Astrocyte (in vitro differentiated cells and primary cell): ENCODE results near the gene CEP97.
"Not testable (repeated sequence)": the region's sequence is repeated elsewhere in the genome, so short reads cannot be mapped to it uniquely, and the experiment has no call there.

ENCODE experiments used
- EZH2 ChIP-seq: IDR thresholded peaks from 2 replicates; pipeline ENCODE4 v1.6.1; 2012; ENCODE audit warnings: mild to moderate bottlenecking, low read length, inconsistent platforms; ENCODE audit not compliant: insufficient read depth
- TF ChIP-seq, protein P1 (sequence below): IDR thresholded peaks from 2 replicates; pipeline ENCODE4 v1.5.1; 2011; ENCODE audit warnings: low read depth, mild to moderate bottlenecking, inconsistent platforms, low read length, moderate library complexity; ENCODE audit not compliant: insufficient read depth

GRCh38 chr3:101694836-101695235 is 29.6 kb upstream of the CEP97 start:
- TF ChIP-seq, protein P1, sequence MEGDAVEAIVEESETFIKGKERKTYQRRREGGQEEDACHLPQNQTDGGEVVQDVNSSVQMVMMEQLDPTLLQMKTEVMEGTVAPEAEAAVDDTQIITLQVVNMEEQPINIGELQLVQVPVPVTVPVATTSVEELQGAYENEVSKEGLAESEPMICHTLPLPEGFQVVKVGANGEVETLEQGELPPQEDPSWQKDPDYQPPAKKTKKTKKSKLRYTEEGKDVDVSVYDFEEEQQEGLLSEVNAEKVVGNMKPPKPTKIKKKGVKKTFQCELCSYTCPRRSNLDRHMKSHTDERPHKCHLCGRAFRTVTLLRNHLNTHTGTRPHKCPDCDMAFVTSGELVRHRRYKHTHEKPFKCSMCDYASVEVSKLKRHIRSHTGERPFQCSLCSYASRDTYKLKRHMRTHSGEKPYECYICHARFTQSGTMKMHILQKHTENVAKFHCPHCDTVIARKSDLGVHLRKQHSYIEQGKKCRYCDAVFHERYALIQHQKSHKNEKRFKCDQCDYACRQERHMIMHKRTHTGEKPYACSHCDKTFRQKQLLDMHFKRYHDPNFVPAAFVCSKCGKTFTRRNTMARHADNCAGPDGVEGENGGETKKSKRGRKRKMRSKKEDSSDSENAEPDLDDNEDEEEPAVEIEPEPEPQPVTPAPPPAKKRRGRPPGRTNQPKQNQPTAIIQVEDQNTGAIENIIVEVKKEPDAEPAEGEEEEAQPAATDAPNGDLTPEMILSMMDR = not testable (repeated sequence)
- TF ChIP-seq EZH2 = not testable (repeated sequence)
